Activated CD8-positive, alpha-beta memory T cell treated with anti-CD3 and anti-CD28 coated beads, Interleukin-2, amount 10 ng/mL, durations not matched to agents 7 days and 5 days (primary cell): ENCODE results near the gene SPDYC. TPM values are rescaled to one million over a fixed set of nuclear protein-coding genes. Genes with fewer than 3 reads are reported as not detected.
"Not testable (repeated sequence)": the region's sequence is repeated elsewhere in the genome, so short reads cannot be mapped to it uniquely, and the experiment has no call there.

Source experiments
- ATAC-seq: fragments of 150-1000 bp; cut with Tn5 transposase; one replicate; pipeline ENCODE4 v1.10.0; 2021; ENCODE audit warnings: moderate library complexity
- CTCF ChIA-PET: fragments of 350-600 bp; sonication (Branson Sonifier 250); formaldehyde crosslinking; loops from one replicate; lab custom pipeline; 2021; ENCODE audit warnings: antibody characterized with exemption; lab: Charles Lee
- DNase-seq: peaks from one replicate; pipeline ENCODE4 v3.0.0-alpha.2; 2020
- H3K27ac Mint-ChIP-seq: one replicate; pipeline ENCODE4 v1.8.0; 2021; ENCODE audit warnings: mild to moderate bottlenecking, mixed read lengths
- H3K27me3 Mint-ChIP-seq: one replicate; pipeline ENCODE4 v1.8.0; 2021; ENCODE audit warnings: mixed read lengths
- H3K36me3 Mint-ChIP-seq: one replicate; pipeline ENCODE4 v1.8.0; 2021; ENCODE audit warnings: mild to moderate bottlenecking, mixed read lengths
- H3K4me1 Mint-ChIP-seq: one replicate; pipeline ENCODE4 v1.8.0; 2021; ENCODE audit warnings: mixed read lengths
- H3K4me3 Mint-ChIP-seq: one replicate; pipeline ENCODE4 v1.8.0; 2021; ENCODE audit warnings: mild to moderate bottlenecking, moderate library complexity, mixed read lengths
- H3K9me3 Mint-ChIP-seq: one replicate; pipeline ENCODE4 v1.8.0; 2022; ENCODE audit warnings: low read depth, mixed read lengths
- total RNA-seq, 2 experiments: library from RNA; stranded (reverse); gene quantifications; one replicate each; pipeline ENCODE4 v1.2.3, GENCODE V29; 2021

The SPDYC gene
- total RNA-seq, 2 experiments from 2014 or later = not detected

GRCh38 chr11:65147352-65148075 lies 22.5 kb upstream of the SPDYC start:
- DNase-seq (no peak), ATAC-seq (no peak)
- Mint-ChIP-seq H3K36me3 (no peaks in the 10 kb centered on the region), H3K27ac (no peak overlapping the region), H3K9me3 (no peaks in the 10 kb centered on the region), H3K4me3 (no peak overlapping the region), H3K27me3 (peaks cover 10% of the 10 kb centered on the region), H3K4me1 (peaks cover 17% of the 10 kb centered on the region)
- CTCF ChIA-PET = interaction anchor here (0.6 to 1.4 kb wide), 7 partner anchors 8 to 479 kb away, joined by 3 to 7 read pairs (median 3); partner anchors contain the start of gene CDC42BPG

GRCh38 chr11:65148657-65149056 lies 21.4 kb upstream of the SPDYC start:
- DNase-seq (no peak), ATAC-seq (no peak)
- H3K4me3 Mint-ChIP-seq = no peak overlapping the region
- H3K4me1 Mint-ChIP-seq = peaks cover 21% of the 10 kb centered on the region
- no peaks in the 10 kb centered on the region for H3K9me3 Mint-ChIP-seq
- no peak overlapping the region for H3K27ac Mint-ChIP-seq
- H3K27me3 Mint-ChIP-seq = peaks cover 12% of the 10 kb centered on the region
- H3K36me3 Mint-ChIP-seq = no peaks in the 10 kb centered on the region
- CTCF ChIA-PET = interaction anchor here (1.1 kb wide), 1 partner anchor 102 kb away, joined by 3 read pairs; no protein-coding TSS in a partner anchor

GRCh38 chr11:65150131-65150508 lies 19.9 kb upstream of the SPDYC start:
- CTCF ChIA-PET = interaction anchor here (0.7 kb wide), 2 partner anchors 17 to 442 kb away, joined by 3 to 4 read pairs; no protein-coding TSS in a partner anchor
- not testable (repeated sequence) for H3K27me3 Mint-ChIP-seq, H3K27ac Mint-ChIP-seq, H3K9me3 Mint-ChIP-seq, H3K4me3 Mint-ChIP-seq, H3K36me3 Mint-ChIP-seq, DNase-seq, ATAC-seq
- peaks cover 21% of the 10 kb centered on the region for H3K4me1 Mint-ChIP-seq

GRCh38 chr11:65150509-65151299 lies 19.3 kb upstream of the SPDYC start:
- H3K9me3 Mint-ChIP-seq = no peaks in the 10 kb centered on the region
- peaks cover 4% of the 10 kb centered on the region for H3K27me3 Mint-ChIP-seq
- H3K36me3 Mint-ChIP-seq = no peaks in the 10 kb centered on the region
- peaks cover 21% of the 10 kb centered on the region for H3K4me1 Mint-ChIP-seq
- H3K27ac Mint-ChIP-seq = no peak overlapping the region
- DNase-seq = peak; percentile 54
- ATAC-seq = peak; percentile 63
- CTCF ChIA-PET = interaction anchor here (0.7 kb wide), 2 partner anchors 17 to 443 kb away, joined by 3 to 4 read pairs; no protein-coding TSS in a partner anchor
- H3K4me3 Mint-ChIP-seq = no peak overlapping the region

GRCh38 chr11:65151331-65151899 lies 18.6 kb upstream of the SPDYC start:
- Mint-ChIP-seq H3K36me3 (no peaks in the 10 kb centered on the region), H3K27me3 (peaks cover 4% of the 10 kb centered on the region), H3K9me3 (no peaks in the 10 kb centered on the region), H3K4me1 (peaks cover 21% of the 10 kb centered on the region), H3K27ac (no peak overlapping the region), H3K4me3 (no peak overlapping the region)
- no peak for DNase-seq
- ATAC-seq = no peak
- CTCF ChIA-PET = interaction anchor here (1.2 to 1.7 kb wide), 2 partner anchors 14 to 29 kb away, joined by 3 to 4 read pairs; no protein-coding TSS in a partner anchor

- CTCF ChIA-PET = interaction anchor here (1.2 to 1.7 kb wide), 2 partner anchors 14 to 29 kb away, joined by 3 to 4 read pairs; no protein-coding TSS in a partner anchor
- Mint-ChIP-seq H3K4me1 (peaks cover 21% of the 10 kb centered on the region), H3K36me3 (no peaks in the 10 kb centered on the region), H3K9me3 (no peaks in the 10 kb centered on the region), H3K27ac (no peak overlapping the region), H3K27me3 (peaks cover 6% of the 10 kb centered on the region), H3K4me3 (no peak overlapping the region)
- ATAC-seq (no peak), DNase-seq (no peak)
Measured at GRCh38 chr11:65152122-65152521, 17.9 kb upstream of the SPDYC start.

GRCh38 chr11:65156256-65156655 lies 13.8 kb upstream of the SPDYC start:
- Mint-ChIP-seq H3K27me3 (peaks cover 17% of the 10 kb centered on the region), H3K9me3 (no peaks in the 10 kb centered on the region), H3K4me3 (no peak overlapping the region), H3K4me1 (peaks cover 18% of the 10 kb centered on the region), H3K36me3 (no peaks in the 10 kb centered on the region), H3K27ac (no peak overlapping the region)
- CTCF ChIA-PET = interaction anchor here (1.1 kb wide), 1 partner anchor 20 kb away, joined by 3 read pairs; no protein-coding TSS in a partner anchor
- ATAC-seq (no peak), DNase-seq (no peak)

- no peak overlapping the region for H3K27ac Mint-ChIP-seq
- H3K9me3 Mint-ChIP-seq = no peaks in the 10 kb centered on the region
- no peaks in the 10 kb centered on the region for H3K36me3 Mint-ChIP-seq
- no peak overlapping the region for H3K4me3 Mint-ChIP-seq
- peaks cover 18% of the 10 kb centered on the region for H3K4me1 Mint-ChIP-seq
- no peak for DNase-seq
- ATAC-seq = no peak
- H3K27me3 Mint-ChIP-seq = peaks cover 17% of the 10 kb centered on the region
- CTCF ChIA-PET = interaction anchor here (1.1 kb wide), 1 partner anchor 21 kb away, joined by 3 read pairs; no protein-coding TSS in a partner anchor
Measured at GRCh38 chr11:65156926-65157325, 13.1 kb upstream of the SPDYC start.

- ATAC-seq = no peak
- CTCF ChIA-PET = no interaction called here
- H3K9me3 Mint-ChIP-seq = no peaks in the 10 kb centered on the region
- H3K4me1 Mint-ChIP-seq = peaks cover 14% of the 10 kb centered on the region
- H3K36me3 Mint-ChIP-seq = no peaks in the 10 kb centered on the region
- H3K27ac Mint-ChIP-seq = no peak overlapping the region
- DNase-seq = no peak
- H3K4me3 Mint-ChIP-seq = no peak overlapping the region
- H3K27me3 Mint-ChIP-seq = peaks cover 19% of the 10 kb centered on the region
Measured at GRCh38 chr11:65157336-65157735, 12.7 kb upstream of the SPDYC start.

GRCh38 chr11:65159012-65159411 lies 11.0 kb upstream of the SPDYC start:
- CTCF ChIA-PET = no interaction called here
- no peak for ATAC-seq

GRCh38 chr11:65160643-65161042 lies 9.4 kb upstream of the SPDYC start:
- Mint-ChIP-seq H3K36me3 (no peaks in the 10 kb centered on the region), H3K4me3 (no peak overlapping the region), H3K27ac (no peak overlapping the region), H3K27me3 (peaks cover 16% of the 10 kb centered on the region), H3K9me3 (no peaks in the 10 kb centered on the region), H3K4me1 (peaks cover 9% of the 10 kb centered on the region)
- CTCF ChIA-PET = no interaction called here
- ATAC-seq (no peak), DNase-seq (no peak)

More at GRCh38 chr11:65159012-65159411, 11.0 kb upstream of the SPDYC start:
- Mint-ChIP-seq H3K9me3 (no peaks in the 10 kb centered on the region), H3K4me3 (no peak overlapping the region), H3K4me1 (peaks cover 9% of the 10 kb centered on the region), H3K27ac (no peak overlapping the region), H3K36me3 (no peaks in the 10 kb centered on the region), H3K27me3 (peaks cover 16% of the 10 kb centered on the region)
- DNase-seq = no peak

- no peaks in the 10 kb centered on the region for H3K36me3 Mint-ChIP-seq
- DNase-seq (no peak), ATAC-seq (no peak)
- H3K27me3 Mint-ChIP-seq = peaks cover 13% of the 10 kb centered on the region
- CTCF ChIA-PET = interaction anchor here (1.4 to 2.5 kb wide), 2 partner anchors 13 to 17 kb away, joined by 3 to 6 read pairs; no protein-coding TSS in a partner anchor
- no peak overlapping the region for H3K27ac Mint-ChIP-seq
- H3K9me3 Mint-ChIP-seq = no peaks in the 10 kb centered on the region
- no peak overlapping the region for H3K4me3 Mint-ChIP-seq
- H3K4me1 Mint-ChIP-seq = peaks cover 7% of the 10 kb centered on the region
Measured at GRCh38 chr11:65163684-65164083, 6.3 kb upstream of the SPDYC start.
